Frontal cortex (tissue), 4 donors: ENCODE results near the gene TLK2. TPM values are rescaled to one million over a fixed set of nuclear protein-coding genes. Genes with fewer than 3 reads are reported as not detected.
"Not testable (repeated sequence)": the region's sequence is repeated elsewhere in the genome, so short reads cannot be mapped to it uniquely, and the experiment has no call there.

Experiments used
- DNase-seq, 2 donors: peaks; one replicate each; pipeline ENCODE4 v3.0.0; 2012; ENCODE audit warnings: low spot score in 2 of 2
- FAIRE-seq: peaks from 2 replicates; lab custom pipeline; 2012; peaks lifted over from hg19 to GRCh38; lab: Jason Lieb, UNC
- total RNA-seq: library from RNA; depleted of rRNA; stranded (reverse); fragments of >200 nt; gene quantifications from one replicate; pipeline ENCODE4 v1.2.3, GENCODE V29; 2014
- donor health status: control.
- donor health status: control.
- donor health status: control.

Gene TLK2
- total RNA-seq, 1 donor from 2014 or later: 79.5 TPM

DNA sequence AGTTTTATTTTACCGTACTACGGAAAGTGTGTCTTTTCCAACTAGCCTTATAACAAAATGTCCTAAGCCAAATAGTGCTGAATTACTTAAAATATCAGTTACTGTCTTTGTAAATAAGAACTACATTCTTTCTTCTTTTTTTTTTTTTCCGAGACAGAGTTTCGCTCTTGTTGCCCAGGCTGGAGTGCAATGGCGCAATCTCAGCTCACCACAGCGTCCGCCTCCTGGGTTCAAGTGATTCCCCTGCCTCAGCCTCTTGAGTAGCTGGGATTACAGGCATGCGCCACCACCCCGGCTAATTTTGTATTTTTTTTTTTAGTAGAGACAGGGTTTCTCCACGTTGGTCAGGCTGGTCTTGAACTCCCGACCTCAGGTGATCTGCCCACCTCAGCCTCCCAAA is 113.2 kb downstream of the TLK2 start:
- not testable (repeated sequence) for FAIRE-seq, DNase-seq

DNA sequence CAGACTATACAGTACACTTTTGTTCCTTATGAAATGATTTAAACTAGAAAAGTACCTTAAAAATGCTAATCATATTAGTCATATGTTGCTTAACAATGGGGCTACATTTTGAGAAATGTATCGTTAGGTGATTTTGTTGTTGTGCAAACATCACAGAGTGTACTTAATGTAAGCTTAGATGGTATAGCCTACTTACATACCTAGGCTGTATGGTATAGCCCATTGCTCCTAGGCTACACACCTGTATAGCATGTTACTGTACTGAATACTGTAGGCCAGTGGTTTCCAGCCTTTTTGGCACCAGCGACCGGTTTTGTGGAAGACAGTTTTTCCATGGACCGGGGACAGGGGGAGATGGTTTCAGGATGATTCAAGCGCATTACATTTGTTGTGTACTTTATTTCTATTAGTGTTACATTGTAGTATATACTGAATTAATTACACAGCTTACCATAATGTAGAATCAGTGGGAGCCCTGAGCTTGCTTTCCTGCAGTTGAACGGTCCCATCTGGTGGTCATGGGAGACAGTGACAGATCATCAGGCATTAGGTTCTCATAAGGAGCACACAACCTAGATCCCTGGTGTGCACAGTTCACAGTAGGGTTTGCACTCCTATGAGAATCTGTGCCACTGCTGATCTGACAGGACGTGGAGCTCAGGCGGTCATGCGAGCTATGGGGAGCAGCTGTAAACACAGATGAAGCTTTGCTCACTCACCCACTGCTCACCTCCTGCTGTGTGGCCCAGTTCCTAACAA is 113.9 kb downstream of the TLK2 start:
- no peak for DNase-seq
- FAIRE-seq: no peak

DNA sequence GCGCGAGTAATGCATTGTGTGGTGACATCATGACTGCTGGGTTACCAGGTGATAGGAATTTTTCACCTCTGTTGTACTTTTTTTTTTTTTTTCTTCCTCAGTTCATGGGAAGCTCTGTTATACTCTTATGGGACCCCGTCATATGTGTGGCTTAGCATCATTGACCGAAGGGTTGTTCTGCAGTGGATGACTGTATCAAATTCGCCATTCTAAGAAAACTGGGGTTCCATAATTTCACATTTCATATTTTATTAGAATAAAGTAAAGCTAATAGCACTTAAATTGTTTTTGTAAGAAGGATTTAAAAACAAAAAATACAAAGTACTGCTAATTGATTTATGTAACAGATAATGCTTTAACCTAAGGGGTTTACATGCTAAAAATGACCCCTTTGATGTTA is 116.9 kb downstream of the TLK2 start:
- DNase-seq (no peak), FAIRE-seq (no peak)

DNA sequence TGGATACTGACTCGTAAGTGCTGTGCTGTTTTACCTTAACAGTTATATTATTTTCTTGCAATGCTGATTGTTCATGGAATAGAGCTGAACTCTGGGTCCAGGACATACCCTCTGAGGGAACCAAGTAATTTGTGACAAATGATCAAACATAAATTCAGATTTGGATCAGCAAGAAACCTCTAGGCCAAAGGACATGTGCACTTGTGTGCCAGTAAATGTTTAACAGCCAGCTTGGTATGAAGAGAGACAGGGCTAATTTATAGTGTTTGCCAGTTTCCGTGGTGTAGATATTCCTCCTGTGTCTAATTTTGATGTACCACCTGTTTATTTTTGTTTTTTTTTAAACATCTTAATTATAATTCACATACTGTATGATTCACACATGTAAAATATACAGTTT is 118.0 kb downstream of the TLK2 start:
- DNase-seq (no peak), FAIRE-seq (no peak)

DNA sequence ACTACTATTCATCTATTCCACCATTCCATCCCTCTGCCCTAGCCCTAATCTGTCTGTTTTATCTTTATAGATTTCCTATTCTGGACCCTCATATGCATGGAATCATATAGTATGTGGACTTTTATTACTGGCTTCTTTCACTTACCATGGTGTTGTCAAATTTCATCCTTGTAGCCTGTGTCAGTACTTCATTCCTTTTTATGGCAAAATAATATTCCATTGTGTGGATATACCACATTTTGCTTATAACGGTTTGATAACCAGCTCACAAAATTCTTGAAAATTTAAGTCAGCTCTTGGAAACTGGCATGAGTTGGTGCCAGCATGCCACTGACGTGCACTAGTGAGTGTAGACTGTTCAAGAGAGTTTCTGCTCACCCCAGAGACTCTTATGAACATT is 118.5 kb downstream of the TLK2 start:
- FAIRE-seq (no peak), DNase-seq (no peak)

GRCh38 chr17:62597920-62598319 is 119.3 kb downstream of the TLK2 start:
- DNase-seq: no peak
- no peak for FAIRE-seq

- DNase-seq: no peak
- no peak for FAIRE-seq
Observed at GRCh38 chr17:62599964-62600657, 121.5 kb downstream of the TLK2 start.

GRCh38 chr17:62600805-62601204 is 122.2 kb downstream of the TLK2 start:
- FAIRE-seq: no peak
- DNase-seq: no peak

DNA sequence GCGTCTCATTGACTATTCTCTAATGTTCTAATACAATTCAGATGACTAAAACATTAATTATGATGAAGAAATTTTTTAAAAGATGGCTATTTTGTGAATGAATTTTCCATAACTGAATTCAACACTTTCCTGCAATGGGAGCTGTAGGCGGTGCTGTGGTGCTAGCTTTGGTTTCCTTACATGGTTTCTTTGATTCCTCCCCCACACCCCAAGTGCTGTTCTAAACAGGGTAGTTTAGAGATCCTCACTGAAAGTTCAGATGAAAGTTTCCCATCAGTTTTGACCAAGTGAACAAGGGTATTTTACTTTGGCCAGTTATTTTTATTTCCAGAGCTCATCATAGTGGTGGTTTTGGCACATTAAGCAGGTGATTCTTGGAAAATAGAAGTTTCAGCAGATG is 122.8 kb downstream of the TLK2 start:
- no peak for FAIRE-seq
- DNase-seq: no peak

DNA sequence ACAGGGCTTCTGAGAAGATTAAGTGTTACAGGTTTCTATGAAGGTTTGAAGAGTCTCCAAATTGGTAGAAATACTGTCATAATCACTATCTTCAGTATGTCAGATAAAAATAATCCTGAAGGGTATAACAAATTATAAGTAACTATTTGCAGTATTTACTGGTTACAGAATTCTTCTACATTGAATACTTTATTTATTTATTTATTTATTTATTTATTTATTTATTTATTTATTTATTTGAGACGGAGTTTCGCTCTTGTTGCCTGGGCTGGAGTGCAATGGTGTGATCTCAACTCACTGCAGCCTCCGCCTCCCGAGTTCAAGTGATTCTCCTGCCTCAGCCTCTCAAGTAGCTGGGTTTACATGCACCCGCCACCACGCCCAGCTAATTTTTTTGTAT is 125.2 kb downstream of the TLK2 start:
- DNase-seq, FAIRE-seq: not testable (repeated sequence)

DNA sequence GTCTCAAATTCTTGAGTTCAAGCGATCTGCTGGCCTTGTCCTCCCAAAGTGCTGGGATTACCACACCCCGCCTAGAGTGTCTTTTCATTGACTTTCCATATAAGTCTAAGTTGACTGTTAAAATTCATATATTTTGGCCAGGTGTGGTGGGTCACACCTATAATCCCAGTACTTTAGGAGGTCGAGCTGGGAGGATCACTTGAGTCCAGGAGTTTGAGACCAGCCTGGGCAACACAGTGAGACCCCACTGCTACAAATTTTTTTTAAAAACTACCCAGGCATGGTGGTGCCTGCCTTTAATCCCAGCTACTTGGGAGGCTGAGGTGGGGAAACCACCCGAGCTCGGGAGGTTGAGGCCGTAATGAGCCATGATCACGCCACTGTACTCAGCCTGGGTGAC is 127.0 kb downstream of the TLK2 start:
- FAIRE-seq: no peak
- DNase-seq: no peak

- FAIRE-seq: no peak
- no peak for DNase-seq
Observed at GRCh38 chr17:62611292-62611691, 132.7 kb downstream of the TLK2 start.

- FAIRE-seq: no peak
Observed at GRCh38 chr17:62611728-62612127, 133.1 kb downstream of the TLK2 start.

GRCh38 chr17:62612289-62612688 is 133.7 kb downstream of the TLK2 start:
- not testable (repeated sequence) for DNase-seq, FAIRE-seq

More at GRCh38 chr17:62611728-62612127, 133.1 kb downstream of the TLK2 start:
- no peak for DNase-seq

DNA sequence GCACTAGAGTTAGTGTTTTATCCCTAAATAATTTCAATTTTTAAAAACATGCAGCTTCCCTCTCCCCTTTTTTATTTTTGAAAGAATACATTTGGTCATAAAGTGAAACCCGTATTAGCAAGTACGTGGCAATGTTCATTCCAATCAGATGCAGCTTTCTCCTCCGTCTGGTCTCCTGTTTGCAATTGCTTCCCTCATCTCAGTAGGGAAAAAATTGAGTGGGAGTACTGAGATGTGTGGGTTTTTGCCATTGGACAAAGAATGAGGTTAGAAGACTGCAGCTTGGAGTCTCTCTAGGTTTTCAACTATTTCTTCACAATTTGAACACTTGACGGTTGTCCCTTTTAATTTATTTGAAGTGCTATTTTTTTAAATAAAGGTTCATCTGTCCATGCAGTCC is 134.5 kb downstream of the TLK2 start:
- DNase-seq, FAIRE-seq: not testable (repeated sequence)

DNA sequence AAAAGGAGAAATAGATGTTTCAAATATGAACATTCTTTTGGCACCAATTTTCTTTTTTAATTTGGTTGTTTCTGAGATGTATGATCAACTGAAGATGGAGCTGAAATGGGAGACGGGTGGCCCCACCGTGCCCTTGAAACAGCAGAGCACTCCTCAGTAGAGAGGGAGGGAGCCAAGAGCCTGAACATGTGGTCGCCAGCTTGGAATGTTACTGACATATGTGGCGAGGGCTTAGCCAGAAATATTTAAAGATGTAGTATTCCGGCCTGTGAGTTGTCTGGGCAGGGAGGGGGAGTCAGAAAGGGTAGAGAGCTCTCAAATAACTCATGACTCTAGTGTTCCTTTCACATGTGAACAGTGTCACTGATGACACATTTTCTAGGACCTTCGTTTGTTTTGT is 135.5 kb downstream of the TLK2 start:
- no peak for FAIRE-seq
- DNase-seq: no peak

DNA sequence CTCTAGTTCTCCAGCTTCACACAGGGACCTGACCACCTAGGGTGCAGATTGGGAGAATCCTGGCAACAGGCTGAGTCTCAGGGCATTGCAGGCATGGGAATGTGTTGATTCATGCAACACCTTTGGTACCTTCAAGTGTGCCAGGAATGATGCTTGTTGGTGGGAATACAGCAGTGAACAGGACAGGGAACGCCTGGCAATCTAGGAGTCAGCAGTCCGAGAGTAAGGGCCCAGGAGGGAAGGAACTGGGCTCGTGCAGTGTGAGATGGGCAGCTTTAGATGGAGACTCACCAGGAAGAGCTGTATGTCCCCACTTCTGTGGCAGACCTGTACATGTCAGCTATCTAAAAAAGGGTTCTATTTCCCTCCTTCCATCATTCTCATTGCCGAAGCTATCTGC is 136.9 kb downstream of the TLK2 start:
- no peak for DNase-seq
- no peak for FAIRE-seq

GRCh38 chr17:62616993-62617893 is 138.6 kb downstream of the TLK2 start:
- DNase-seq (no peak), FAIRE-seq (no peak)

DNA sequence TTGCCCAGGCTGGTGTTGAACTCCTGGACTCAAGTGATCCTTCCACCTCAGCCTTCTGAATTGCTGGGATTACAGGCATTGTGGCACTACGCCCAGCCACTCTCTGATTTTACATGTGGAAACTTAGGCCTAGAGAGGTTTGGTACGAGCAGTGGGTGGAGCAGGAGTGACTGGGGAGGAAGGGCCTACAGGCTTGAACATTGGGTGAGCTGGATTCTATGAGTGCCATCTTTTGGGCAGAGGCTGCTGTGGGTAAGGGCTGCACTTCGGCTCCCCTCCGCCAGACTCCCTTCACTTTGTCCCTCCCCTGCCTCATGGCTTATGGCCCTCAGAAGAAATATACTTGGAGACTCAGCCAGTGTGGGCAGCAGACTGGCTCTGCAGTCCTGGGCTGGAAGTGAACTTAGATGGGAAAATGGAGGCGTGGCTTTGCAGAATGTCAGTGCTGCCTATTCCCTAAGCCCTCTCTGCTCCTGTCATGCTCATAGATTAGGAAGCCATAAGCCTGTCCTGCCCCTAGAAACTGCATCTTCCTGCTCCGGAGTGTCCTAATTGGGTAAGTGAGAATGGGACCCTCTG is 139.4 kb downstream of the TLK2 start:
- FAIRE-seq: no peak
- no peak for DNase-seq
